ENCODE data around the gene FRAT1. TPM values are rescaled to one million over a fixed set of nuclear protein-coding genes. Genes with fewer than 3 reads are reported as not detected.

Gene FRAT1
- total RNA-seq, 2 experiments from 2014 or later, result 6.9 to 7.6 TPM

DNA sequence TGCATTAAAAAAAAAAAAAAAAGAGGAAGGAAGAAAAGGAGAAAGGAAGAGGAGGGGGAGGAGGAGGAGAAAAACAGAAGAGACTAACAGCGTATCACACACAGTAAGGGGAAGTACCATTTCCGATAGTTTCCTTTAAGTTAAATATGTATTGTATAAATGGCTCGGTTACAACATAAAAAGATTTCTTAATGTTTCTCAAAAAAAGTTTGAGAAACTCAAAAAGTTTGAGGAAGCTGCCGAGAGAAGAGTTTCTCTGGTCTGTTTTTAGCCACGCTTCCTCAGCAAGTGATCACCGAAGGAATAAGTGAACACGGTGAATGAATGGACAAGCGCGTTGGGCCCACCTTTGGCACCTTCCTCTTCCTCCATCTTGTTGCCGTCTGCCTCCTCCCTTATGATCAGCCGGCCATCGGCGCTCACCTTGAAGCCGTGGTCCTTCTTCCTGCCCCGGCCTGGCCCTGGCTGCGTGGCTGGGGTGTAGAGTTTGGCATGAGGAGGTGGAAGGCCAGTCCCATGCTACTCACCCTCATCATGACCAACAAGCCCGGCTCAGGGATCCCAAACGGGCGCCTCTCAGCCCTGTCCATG lies 46.8 kb downstream of the FRAT1 start:
- ChIA-PET CTCF (interaction anchor here (0.7 to 1.2 kb wide), 2 partner anchors 87 to 186 kb away, joined by 3 to 4 read pairs; no protein-coding TSS in a partner anchor), POLR2A (no interaction called here)
- DNase-seq, result no peak
- Mint-ChIP-seq H3K27ac (no peak overlapping the region), H3K4me3 (no peak overlapping the region), H3K9me3 (no peaks in the 10 kb centered on the region), H3K4me1 (no peaks in the 10 kb centered on the region), H3K27me3 (no peaks in the 10 kb centered on the region), H3K36me3 (ENCODE audit: low read depth) (peaks cover 3% of the 10 kb centered on the region)

- Mint-ChIP-seq H3K36me3 (ENCODE audit: low read depth) (peaks cover 6% of the 10 kb centered on the region), H3K27me3 (no peaks in the 10 kb centered on the region), H3K4me1 (no peaks in the 10 kb centered on the region), H3K4me3 (no peak overlapping the region), H3K27ac (no peak overlapping the region), H3K9me3 (no peaks in the 10 kb centered on the region)
- ChIA-PET CTCF (no interaction called here), POLR2A (no interaction called here)
- no peak for DNase-seq
These were observed 47.5 kb downstream of the FRAT1 start for GRCh38 chr10:97366572-97366971.

DNA sequence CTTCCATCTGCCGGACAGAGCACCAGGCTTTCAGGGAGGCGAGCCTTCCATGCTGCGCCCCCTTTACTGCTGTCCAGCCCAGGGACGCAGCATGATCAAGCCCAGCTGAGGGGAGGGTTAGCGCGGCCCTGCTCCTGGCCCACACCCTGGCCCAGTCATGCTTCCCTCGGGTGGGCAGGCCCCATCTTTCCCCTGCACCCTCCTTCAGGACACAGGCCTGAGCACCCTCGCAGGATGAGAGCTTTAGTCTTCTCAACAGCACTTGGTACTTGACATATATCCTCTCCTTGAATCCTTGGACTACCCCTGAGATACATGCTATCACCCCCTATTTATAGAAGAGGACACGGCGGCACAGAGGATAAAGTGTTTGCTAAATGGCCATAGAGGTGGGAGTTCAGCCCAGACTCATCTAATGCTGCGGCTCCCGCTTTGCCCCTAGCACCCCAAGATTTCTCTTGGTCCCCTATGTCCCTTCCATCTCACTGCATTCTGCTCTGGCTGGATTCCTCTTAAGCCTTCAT lies 48.1 kb downstream of the FRAT1 start:
- H3K9me3 Mint-ChIP-seq, result no peaks in the 10 kb centered on the region
- no peak overlapping the region for H3K4me3 Mint-ChIP-seq
- CTCF ChIA-PET, result no interaction called here
- DNase-seq, result no peak
- no peaks in the 10 kb centered on the region for H3K27me3 Mint-ChIP-seq
- H3K27ac Mint-ChIP-seq, result no peak overlapping the region
- H3K4me1 Mint-ChIP-seq, result no peaks in the 10 kb centered on the region
- POLR2A ChIA-PET, result no interaction called here
- peaks cover 9% of the 10 kb centered on the region for H3K36me3 Mint-ChIP-seq (ENCODE audit: low read depth)

Other genes starting within 250 kb of the FRAT1 start
- under 1 TPM; 0.30 to 0.35 TPM for gene SLIT1, start 133.3 kb upstream of the FRAT1 start, total RNA-seq
- gene ARHGAP19, start 26.6 kb upstream of the FRAT1 start, total RNA-seq, result 10 to 100 TPM; 47.0 to 54.4 TPM
- 10 to 100 TPM; 11.1 to 11.5 TPM for gene FRAT2, start 15.5 kb downstream of the FRAT1 start, total RNA-seq
- gene RRP12, start 82.1 kb downstream of the FRAT1 start, total RNA-seq, result 10 to 100 TPM; 16.2 to 18.1 TPM
- 100 to 1,000 TPM; 509 to 514 TPM for gene PGAM1, start 106.9 kb downstream of the FRAT1 start, total RNA-seq
- gene EXOSC1, start 126.7 kb downstream of the FRAT1 start, total RNA-seq, result 10 to 100 TPM; 49.3 to 49.8 TPM
- gene ZDHHC16, start 126.9 kb downstream of the FRAT1 start, total RNA-seq, result 10 to 100 TPM; 33.9 to 35.7 TPM
- 10 to 100 TPM; 60.6 to 66.3 TPM for gene MMS19, start 179.2 kb downstream of the FRAT1 start, total RNA-seq
- 1 to 10 TPM; 1.4 to 1.6 TPM for gene UBTD1, start 179.7 kb downstream of the FRAT1 start, total RNA-seq

Data from activated CD4-positive, alpha-beta memory T cell treated with anti-CD3 and anti-CD28 coated beads, Interleukin-2, amount 10 ng/mL, durations not matched to agents 7 days and 5 days (primary cell).